CD4-positive, alpha-beta T cell treated with Interleukin-15 for 1 hour (primary cell): ENCODE measurements around the gene ATP1A3.

ENCODE experiments used
- DNase-seq: peaks from one replicate; pipeline ENCODE4 v3.0.0-alpha.2; 2020

The ATP1A3 gene

DNA sequence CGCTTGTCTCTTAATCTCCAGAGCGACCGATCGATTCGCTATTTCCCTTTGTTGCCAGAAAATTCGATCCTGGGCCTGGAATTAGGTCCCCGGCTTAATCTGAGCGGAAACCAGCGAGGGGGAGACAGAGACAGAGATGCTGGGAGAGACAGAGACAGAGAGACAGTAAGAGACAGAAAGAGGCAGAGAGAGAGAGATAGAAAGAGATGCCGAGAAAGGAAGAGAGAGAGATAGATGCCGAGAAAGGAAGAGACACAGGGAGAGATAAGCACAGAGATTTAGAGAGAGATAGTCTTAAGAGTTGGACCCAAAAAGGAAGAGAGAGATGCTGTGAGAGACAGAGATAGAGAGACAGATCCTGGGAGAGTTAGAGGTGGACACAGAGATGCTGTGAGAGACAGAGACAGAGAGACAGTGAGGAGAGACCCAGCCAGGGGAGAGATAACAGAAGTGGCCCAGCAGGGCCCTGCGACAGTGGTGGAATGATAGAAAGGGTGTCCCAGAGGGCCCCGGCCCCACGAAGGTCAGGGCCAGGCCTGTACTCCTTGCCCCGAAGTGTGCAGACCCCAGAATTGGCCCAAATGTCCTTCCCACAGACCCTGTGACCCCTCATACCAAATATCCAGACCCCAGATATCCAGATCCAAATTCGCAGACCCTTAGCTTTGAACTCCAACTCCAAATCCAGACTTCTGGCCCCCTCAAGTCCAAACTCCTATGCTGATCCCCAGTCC is 67.1 kb downstream of the ATP1A3 start:
- DNase-seq, result no peak

DNA sequence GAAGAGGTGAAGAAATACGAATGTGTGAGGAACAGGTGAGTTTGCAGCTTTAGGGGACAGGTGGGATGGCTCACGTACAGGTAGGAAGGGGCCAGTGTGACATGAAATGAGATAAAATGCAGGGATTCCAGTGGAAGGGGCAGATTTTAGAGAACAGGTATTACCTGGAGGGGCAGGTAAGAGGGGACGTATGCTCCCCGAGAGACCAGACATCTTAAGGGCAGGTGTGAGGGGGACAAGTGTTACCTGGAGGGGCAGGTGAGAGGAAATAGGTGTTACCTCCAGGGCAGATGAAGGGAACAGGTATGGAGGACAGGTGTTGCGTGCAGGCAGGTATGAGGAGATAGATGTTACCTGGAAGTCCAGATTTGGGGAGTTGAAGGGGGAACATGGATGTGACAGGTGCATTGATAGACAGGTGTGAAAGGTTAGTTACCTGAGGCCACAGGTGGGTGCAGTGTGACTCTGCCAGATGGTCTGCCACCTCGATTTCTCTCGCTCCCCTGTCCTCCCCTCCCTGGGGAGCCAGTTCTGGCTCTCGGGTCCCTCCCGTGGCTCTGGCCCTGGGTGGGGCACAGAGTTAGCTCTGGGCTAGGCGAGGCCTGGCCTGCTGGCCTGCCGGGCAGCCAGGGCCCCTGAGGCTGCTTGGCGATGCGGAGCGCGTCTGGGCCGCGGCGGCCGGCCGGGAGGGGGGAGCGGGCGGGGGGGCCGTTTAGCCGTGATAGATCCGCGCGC is 67.8 kb downstream of the ATP1A3 start:
- no peak for DNase-seq

DNA sequence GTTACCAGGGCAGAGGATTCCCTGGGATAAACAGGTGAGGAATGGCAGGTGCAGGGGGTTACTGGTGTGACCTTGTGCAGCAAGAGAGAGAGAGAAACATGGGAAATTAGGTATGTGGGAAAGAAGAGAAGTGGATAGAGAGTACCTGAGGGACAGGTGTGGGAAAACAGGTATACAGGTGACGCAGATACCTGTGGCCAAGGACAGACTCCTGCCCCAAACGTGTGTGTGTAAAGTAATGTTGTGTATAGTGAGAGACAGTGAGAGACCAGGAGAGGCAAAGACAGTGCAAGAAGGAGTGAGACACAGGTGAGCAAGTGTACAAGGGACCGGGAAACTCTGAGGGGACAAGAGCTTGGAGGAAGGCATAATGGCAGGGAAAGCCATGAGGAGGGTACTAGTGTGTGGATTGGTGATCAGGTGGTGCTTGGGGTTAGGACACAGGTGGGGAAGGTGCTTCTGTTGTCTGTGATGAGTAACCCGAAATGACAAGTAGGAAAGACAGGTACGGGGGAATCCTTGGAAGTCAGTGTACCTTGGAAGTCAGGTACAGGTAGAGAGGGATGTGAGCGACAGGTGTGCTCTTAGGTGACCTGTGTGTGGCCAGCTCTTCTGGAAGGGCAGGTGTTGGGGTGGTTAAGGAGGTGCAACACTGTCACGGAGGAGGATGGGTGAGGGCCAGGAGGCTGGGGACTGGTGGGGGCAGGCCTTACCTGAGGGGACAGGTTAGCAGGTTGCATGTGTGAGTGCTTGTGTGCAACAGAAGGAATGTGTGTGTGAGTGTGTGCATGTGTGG is 68.6 kb downstream of the ATP1A3 start:
- DNase-seq, result no peak

DNA sequence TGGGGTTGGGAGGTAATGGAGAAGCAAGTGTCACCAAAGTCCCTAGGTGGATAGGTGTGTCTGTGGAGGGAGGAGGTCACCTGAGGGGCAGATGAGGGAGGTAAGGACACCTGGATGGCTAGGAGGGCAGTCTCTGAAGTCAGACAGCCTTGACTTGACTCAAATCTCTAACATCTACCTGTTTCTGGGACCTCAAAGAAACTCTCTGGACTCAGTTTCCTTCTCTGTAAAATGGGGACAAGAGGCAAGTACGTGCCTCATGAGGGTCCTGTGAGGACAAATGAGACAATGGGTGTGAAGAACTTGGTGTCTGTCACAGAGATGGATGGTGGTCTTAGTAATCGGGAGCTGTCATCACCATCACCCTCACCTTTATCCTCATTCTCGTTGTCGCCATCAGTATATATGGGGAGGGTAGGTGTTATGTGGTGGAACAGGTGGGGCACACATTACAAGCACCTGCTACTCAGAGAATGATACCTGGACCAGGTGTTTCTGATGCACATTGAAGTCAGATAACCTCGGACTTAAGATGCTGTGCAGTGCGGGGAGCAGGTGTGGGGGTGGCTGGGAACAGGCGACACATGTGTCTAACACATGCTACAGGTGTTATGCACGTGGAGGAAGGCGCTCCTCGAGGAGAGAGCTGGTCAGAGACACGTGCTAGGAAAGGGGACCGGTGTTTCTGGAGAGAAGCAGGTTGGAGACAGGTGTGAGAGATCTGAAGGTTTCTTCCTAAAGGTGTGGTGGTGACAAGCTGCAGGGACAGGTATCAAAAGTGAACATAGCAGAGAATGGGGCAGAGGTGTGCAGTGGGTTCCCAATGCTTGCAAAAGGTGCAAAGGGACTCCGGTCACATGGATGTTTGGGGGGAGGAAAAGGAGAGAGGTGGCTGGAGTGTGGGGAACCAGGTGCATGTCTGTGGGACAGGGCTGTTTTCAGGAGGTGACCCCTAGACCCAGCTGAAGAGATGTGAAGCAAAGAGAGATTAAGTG is 69.6 kb downstream of the ATP1A3 start:
- no peak for DNase-seq

DNA sequence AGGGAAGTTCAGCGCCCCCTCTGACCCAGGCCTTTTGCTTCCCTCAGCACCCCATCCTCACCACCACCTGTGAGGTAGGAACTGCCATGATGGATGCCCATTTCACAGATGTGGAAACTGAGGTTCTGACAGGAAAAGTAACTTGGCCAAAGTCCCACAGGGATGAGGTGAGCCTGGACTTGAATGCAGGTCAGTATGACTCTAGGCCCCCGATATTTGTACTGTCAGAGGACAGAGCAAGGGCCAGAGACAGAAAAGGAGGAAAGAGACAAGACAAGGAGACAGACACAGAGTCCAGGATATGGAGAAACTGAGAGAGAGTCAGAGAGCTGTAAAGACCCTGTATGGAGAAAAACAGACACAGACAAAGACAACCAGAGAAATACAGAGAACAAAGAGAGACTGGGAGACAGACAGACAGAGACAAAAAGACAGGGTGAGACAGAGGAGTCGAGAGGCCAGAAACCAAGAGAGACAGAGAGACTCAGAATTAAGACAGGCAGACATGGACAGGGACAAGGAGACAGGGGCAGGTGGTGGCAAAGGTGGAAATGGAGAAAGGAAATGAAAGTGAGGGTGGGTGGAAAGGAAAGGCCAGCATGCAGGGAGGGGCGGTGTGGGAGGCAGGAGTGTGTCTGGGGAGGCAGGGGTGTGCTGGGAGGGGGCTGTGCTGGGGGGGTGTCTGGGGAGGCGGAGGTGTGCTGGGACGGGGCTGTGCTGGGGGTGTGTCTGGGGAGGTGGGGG is 70.8 kb downstream of the ATP1A3 start:
- no peak for DNase-seq

DNA sequence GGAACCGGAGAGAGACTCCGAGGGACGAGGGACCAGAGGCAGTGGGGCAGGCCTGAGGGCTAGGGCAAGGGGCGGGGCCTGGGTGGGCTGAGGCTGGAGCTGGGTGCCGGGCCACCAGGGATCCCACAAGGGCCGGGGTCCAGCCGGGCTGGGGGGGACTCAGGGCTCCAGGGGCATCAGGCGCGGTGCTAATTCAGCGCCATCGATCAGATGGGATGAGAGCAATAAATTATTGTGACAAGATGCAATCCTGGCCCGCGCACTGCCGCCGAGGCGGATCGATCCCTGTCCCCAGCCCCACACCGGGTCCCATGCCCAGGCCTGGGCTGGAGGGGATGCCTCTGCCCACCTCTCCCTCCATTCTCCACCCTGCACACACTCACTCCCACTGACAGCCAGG is 71.4 kb downstream of the ATP1A3 start:
- DNase-seq, result no peak

DNA sequence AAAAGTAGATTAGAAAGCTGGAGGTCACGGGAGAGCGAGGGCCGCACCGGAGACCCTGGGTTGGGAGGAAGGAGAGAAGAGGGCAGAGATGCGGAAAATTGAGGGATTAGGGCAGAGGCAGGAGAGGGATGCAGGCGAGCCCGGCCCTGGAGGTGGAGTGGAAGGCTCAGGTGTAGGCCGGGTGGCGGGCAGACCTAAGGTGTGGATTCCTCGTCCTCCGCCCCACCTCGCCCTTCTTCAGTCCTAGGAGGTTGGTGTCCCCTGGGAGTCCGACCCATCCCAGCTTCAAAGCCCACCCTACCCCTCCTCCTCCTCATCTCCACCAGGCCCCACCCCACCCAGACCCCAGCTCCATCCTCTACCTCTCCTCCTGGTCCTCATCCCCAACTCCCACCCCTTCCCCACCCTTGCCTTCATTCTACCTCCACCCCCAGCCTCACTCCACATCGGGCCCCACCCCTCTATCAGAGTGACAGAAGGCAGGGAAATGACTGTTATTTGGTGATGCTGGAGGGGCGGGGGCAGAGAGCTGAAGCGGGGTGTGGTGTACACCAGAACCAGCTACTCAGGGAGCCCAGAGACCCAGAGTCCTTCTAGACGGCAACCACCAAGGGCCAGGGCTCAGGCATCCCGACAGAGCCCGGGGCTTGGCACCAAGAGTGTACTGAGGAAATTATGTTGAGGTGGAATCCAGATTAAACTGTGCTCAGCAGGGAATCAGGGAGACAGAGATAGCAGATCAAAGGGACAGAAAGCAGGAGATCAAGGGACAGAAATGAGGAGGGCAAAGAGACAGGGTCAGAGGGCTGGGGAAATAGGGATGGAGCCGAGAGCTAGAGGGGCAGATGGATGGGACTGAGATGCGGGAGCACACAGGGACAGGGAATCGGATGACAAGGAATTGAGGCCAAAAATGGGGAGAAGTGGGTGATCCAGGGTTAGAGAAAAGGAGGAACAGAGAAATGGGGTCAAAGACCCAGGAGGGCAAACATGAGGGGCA is 72.2 kb downstream of the ATP1A3 start:
- DNase-seq, result no peak

DNA sequence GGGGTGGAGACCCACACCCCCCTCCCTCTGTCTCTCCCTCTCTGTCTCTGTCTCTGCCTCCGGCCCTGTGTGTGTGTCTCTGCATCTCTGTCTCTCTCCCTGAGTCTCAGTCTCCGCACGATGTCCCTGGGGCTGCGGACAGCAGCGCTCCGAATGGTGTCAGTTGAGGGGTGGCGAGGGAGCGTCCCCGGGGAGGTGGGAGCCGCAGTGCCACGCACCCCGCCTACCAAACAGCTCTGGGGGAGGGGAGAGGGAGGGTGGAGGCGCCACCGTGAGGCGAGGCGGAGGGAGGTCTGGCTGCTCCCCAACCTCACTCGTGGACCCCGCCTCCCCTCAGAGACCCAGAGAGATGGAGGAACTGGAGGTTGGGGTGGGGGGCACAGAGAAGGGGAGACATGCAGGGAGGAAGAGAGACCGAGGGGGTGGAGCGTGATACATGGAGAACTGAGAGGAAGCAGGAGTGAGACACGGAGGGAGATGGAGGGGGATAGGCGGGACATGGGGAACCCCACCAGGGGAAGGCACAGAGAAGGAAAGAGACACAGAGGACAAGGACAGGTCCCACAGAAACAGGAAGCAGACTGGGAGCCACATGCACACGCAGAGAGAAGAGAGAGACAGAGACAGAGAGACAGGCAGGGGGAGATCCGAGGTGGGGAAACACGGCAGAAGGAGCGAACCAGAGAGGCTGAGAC is 73.0 kb downstream of the ATP1A3 start:
- no peak for DNase-seq

DNA sequence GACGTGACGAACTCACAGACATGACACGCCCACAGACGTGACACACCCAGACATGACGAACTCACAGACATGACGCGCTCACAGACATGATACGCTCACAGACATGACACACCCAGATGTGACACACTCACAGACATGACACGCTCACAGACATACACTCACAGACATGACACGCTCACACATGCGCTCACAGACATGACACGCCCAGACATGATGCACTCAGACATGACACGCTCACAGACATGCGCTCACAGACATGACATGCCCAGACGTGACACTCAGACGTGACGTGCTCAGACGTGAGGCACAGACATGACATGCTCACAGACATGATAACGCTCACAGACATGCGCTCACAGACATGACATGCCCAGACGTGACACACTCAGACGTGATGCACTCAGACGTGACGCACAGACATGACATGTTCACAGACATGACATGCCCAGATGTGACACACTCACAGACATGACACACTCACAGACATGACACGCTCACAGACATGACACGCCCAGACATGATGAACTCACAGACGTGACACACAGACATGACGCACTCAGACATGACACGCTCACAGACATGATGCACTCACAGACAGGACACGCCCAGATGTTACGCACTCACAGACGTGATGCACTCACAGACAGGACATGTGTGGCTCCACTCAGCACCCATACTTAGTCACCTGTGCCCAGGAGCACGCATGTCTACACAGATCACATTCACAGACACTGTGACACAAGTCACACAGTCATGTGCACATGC is 73.9 kb downstream of the ATP1A3 start:
- DNase-seq, result no peak

DNA sequence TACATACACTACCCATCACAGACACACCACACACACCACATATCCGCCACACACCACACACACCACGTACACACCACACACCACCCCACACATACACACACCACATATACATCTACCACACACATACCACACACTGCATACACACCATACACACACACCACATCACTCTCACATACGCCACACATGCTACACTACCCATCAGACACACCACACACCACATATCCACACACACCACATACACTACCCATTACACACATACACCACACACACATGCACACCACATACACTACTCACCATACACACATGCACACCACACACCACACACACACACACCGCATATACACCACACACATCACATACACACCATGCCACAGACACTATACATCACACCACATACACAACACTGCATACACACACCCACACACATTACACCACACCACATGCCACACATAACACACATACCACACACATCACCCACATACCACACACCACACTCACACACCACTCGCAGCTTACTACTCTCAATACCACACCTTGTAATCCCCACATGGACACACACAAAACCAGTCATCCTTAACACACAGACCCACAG is 75.3 kb downstream of the ATP1A3 start:
- no peak for DNase-seq

DNA sequence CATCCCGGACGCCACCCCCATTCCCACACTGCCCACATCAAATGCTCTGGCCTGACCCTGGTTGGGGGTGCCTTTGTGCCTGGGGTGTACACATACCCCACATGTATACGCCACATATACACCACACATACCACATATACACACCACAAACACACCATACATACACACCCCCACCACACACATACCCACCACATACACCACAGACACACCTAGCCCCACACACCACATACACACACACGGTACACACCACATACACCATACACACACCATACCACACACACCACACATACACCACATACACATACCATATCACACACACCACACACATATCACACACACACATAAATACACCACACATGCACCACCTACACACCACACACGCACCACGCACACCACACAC is 75.9 kb downstream of the ATP1A3 start:
- DNase-seq, result no peak

DNA sequence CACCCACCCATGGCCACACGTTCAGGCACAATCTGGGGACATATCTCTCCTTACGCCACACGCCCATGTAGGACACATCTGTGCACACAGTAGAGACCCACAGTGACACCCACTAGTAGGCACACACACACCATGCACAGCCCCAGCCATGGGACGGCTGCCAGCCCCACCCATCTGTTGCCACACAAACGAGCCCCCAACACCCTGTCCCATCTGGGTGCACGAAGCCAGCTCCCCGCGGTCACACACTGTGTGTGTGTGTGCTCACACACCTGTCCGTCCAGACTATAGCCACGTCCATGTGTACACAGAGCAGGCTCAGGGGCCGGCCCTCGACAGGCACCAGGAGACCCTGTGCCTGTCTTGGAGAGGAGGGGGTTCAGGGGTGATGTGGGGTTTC is 76.4 kb downstream of the ATP1A3 start:
- DNase-seq, result no peak
